HG02943 (cell line): Measurements from ENCODE around the gene SKAP1.

Experiments
- ATAC-seq: cut with Tn5 transposase; IDR thresholded peaks from one replicate; pipeline ENCODE4 v1.9.1; 2021; ENCODE audit warnings: mild to moderate bottlenecking, low read depth, moderate library complexity; ENCODE audit not compliant: unreplicated experiment

The SKAP1 gene

GRCh38 chr17:48335146-48335784 lies 94.7 kb downstream of the SKAP1 start:
- ATAC-seq = no peak

- no peak for ATAC-seq
Observed at GRCh38 chr17:48333034-48333530, 96.9 kb downstream of the SKAP1 start.

- ATAC-seq = no peak
Observed at GRCh38 chr17:48330887-48331286, 99.1 kb downstream of the SKAP1 start.

- ATAC-seq = no peak
Observed at GRCh38 chr17:48330421-48330820, 99.6 kb downstream of the SKAP1 start.

GRCh38 chr17:48328457-48328856 lies 101.6 kb downstream of the SKAP1 start:
- no peak for ATAC-seq

- no peak for ATAC-seq
Observed at GRCh38 chr17:48326310-48326709, 103.7 kb downstream of the SKAP1 start.

GRCh38 chr17:48322060-48322459 lies 108.0 kb downstream of the SKAP1 start:
- ATAC-seq = no peak

- no peak for ATAC-seq
Observed at GRCh38 chr17:48317732-48318131, 112.3 kb downstream of the SKAP1 start.

GRCh38 chr17:48314716-48315115 lies 115.3 kb downstream of the SKAP1 start:
- no peak for ATAC-seq

GRCh38 chr17:48313096-48313755 lies 116.8 kb downstream of the SKAP1 start:
- no peak for ATAC-seq

- ATAC-seq = no peak
Observed at GRCh38 chr17:48311324-48311723, 118.7 kb downstream of the SKAP1 start.

GRCh38 chr17:48310748-48311213 lies 119.2 kb downstream of the SKAP1 start:
- no peak for ATAC-seq

- ATAC-seq = no peak
Observed at GRCh38 chr17:48308581-48308980, 121.4 kb downstream of the SKAP1 start.

- no peak for ATAC-seq
Observed at GRCh38 chr17:48307814-48308411, 122.1 kb downstream of the SKAP1 start.

GRCh38 chr17:48307255-48307654 lies 122.8 kb downstream of the SKAP1 start:
- ATAC-seq = no peak

GRCh38 chr17:48301002-48301401 lies 129.0 kb downstream of the SKAP1 start:
- ATAC-seq = no peak

GRCh38 chr17:48299760-48300159 lies 130.3 kb downstream of the SKAP1 start:
- ATAC-seq = no peak

GRCh38 chr17:48297825-48298224 lies 132.2 kb downstream of the SKAP1 start:
- no peak for ATAC-seq

- no peak for ATAC-seq
Observed at GRCh38 chr17:48296453-48296852, 133.6 kb downstream of the SKAP1 start.

- no peak for ATAC-seq
Observed at GRCh38 chr17:48295362-48296288, 134.4 kb downstream of the SKAP1 start.
